H9 (cell line): ENCODE data around the gene FRMD4B. TPM values are rescaled to one million over a fixed set of nuclear protein-coding genes. Genes with fewer than 3 reads are reported as not detected.

Source experiments
- DNase-seq: peaks from one replicate; pipeline ENCODE4 v3.0.0-alpha.2; 2017
- H2AFZ ChIP-seq: one replicate; pipeline ENCODE4 v1.6.1; 2013; ENCODE audit warnings: mild to moderate bottlenecking, low read length, control low read depth, moderate library complexity
- H2AK5ac ChIP-seq: 2 replicates; pipeline ENCODE4 v1.6.1; 2013; ENCODE audit warnings: low read length, control low read depth, mixed read lengths; ENCODE audit not compliant: insufficient read length
- H2BK120ac ChIP-seq: one replicate; pipeline ENCODE4 v1.6.1; 2013; ENCODE audit warnings: low read depth, mild to moderate bottlenecking, low read length, control low read depth, inconsistent platforms; ENCODE audit not compliant: poor library complexity, severe bottlenecking
- H2BK12ac ChIP-seq: 2 replicates; pipeline ENCODE4 v1.6.1; 2013; ENCODE audit warnings: low read length, control low read depth, mixed read lengths, low read depth; ENCODE audit not compliant: insufficient read length
- H2BK15ac ChIP-seq: 2 replicates; pipeline ENCODE4 v1.6.1; 2013; ENCODE audit warnings: low read depth, low read length, control low read depth
- H2BK20ac ChIP-seq: one replicate; pipeline ENCODE4 v1.6.1; 2013; ENCODE audit warnings: low read depth, mild to moderate bottlenecking, low read length, control low read depth, inconsistent platforms; ENCODE audit not compliant: poor library complexity, severe bottlenecking
- H2BK5ac ChIP-seq: 2 replicates; pipeline ENCODE4 v1.6.1; 2013; ENCODE audit warnings: low read length, control low read depth, mixed read lengths; ENCODE audit not compliant: insufficient read length
- H3K14ac ChIP-seq: 2 replicates; pipeline ENCODE4 v1.6.1; 2013; ENCODE audit warnings: low read length, control low read depth; ENCODE audit not compliant: insufficient read depth
- H3K18ac ChIP-seq: 2 replicates; pipeline ENCODE4 v1.6.1; 2013; ENCODE audit warnings: low read depth, mild to moderate bottlenecking, mixed read lengths, low read length, control low read depth; ENCODE audit not compliant: insufficient read length
- H3K23ac ChIP-seq: 2 replicates; pipeline ENCODE4 v1.6.1; 2013; ENCODE audit warnings: low read length, control low read depth, mixed read lengths, low read depth; ENCODE audit not compliant: insufficient read length
- H3K23me2 ChIP-seq: 2 replicates; pipeline ENCODE4 v1.6.1; 2013; ENCODE audit warnings: low read depth, mild to moderate bottlenecking, mixed read lengths, low read length, control low read depth; ENCODE audit not compliant: insufficient read length, poor library complexity, severe bottlenecking
- H3K27ac ChIP-seq: 2 replicates; pipeline ENCODE4 v1.5.1; 2013; ENCODE audit warnings: low read length, control low read depth, mixed read lengths, low read depth; ENCODE audit not compliant: insufficient read length
- H3K27me3 ChIP-seq: 2 replicates; pipeline ENCODE4 v1.6.1; 2013; ENCODE audit warnings: low read length, control low read depth, inconsistent platforms; ENCODE audit not compliant: insufficient read depth
- H3K4ac ChIP-seq: 2 replicates; pipeline ENCODE4 v1.6.1; 2013; ENCODE audit warnings: low read depth, mild to moderate bottlenecking, control low read depth, inconsistent platforms, low read length, moderate library complexity
- H3K4me1 ChIP-seq: 2 replicates; pipeline ENCODE4 v1.6.1; 2013; ENCODE audit warnings: low read length, control low read depth, inconsistent platforms; ENCODE audit not compliant: insufficient read depth
- H3K4me2 ChIP-seq: 2 replicates; pipeline ENCODE4 v1.6.1; 2013; ENCODE audit warnings: low read length, control low read depth, mixed read lengths; ENCODE audit not compliant: insufficient read length, insufficient read depth
- H3K56ac ChIP-seq: 2 replicates; pipeline ENCODE4 v1.6.1; 2013; ENCODE audit warnings: low read depth, mild to moderate bottlenecking, mixed read lengths, low read length, control low read depth; ENCODE audit not compliant: insufficient read length
- H3K79me1 ChIP-seq: 2 replicates; pipeline ENCODE4 v1.6.1; 2013; ENCODE audit warnings: low read depth, mild to moderate bottlenecking, moderate library complexity, low read length, control low read depth, inconsistent platforms; ENCODE audit not compliant: insufficient read depth, poor library complexity, severe bottlenecking
- H3K79me2 ChIP-seq: 2 replicates; pipeline ENCODE4 v1.6.1; 2013; ENCODE audit warnings: low read length, control low read depth, inconsistent platforms; ENCODE audit not compliant: insufficient read depth
- H3K9ac ChIP-seq: 2 replicates; pipeline ENCODE4 v1.6.1; 2013; ENCODE audit warnings: low read length, control low read depth, mixed read lengths; ENCODE audit not compliant: insufficient read length; ENCODE audit errors: extremely low read depth
- H3K9me3 ChIP-seq: one replicate; pipeline ENCODE4 v1.6.1; 2013; ENCODE audit warnings: low read depth, low read length, inconsistent platforms; ENCODE audit not compliant: control insufficient read depth
- H3T11ph ChIP-seq: one replicate; pipeline ENCODE4 v1.6.1; 2013; ENCODE audit warnings: mild to moderate bottlenecking, low read length, control low read depth, inconsistent platforms
- H4K20me1 ChIP-seq: one replicate; pipeline ENCODE4 v1.6.1; 2013; ENCODE audit not compliant: control insufficient read depth, insufficient read length, insufficient read depth
- H4K5ac ChIP-seq: 2 replicates; pipeline ENCODE4 v1.6.1; 2013; ENCODE audit warnings: low read depth, mild to moderate bottlenecking, mixed read lengths, low read length, control low read depth; ENCODE audit not compliant: insufficient read length
- H4K8ac ChIP-seq: replicated peaks from 2 replicates; pipeline ENCODE4 v1.6.1; 2013; ENCODE audit warnings: low read length, control low read depth, mixed read lengths, low read depth; ENCODE audit not compliant: insufficient read length
- H4K91ac ChIP-seq: 2 replicates; pipeline ENCODE4 v1.6.1; 2013; ENCODE audit warnings: low read depth, mild to moderate bottlenecking, moderate library complexity, mixed read lengths, low read length, control low read depth; ENCODE audit not compliant: insufficient read length
- H3K27ac Mint-ChIP-seq, 3 experiments: 2 replicates in 2 of 3; 3 replicates in 1 of 3; pipeline ENCODE4 v1.8.0; 2020 to 2021; ENCODE audit warnings: mixed read lengths in 3 of 3, mild to moderate bottlenecking in 1 of 3, moderate library complexity in 1 of 3
- H3K27me3 Mint-ChIP-seq: 2 replicates; pipeline ENCODE4 v1.8.0; 2021; ENCODE audit warnings: low read depth, mild to moderate bottlenecking, moderate library complexity, mixed read lengths
- H3K36me3 Mint-ChIP-seq, 3 experiments: 2 replicates in 2 of 3; 3 replicates in 1 of 3; pipeline ENCODE4 v1.8.0; 2020 to 2021; ENCODE audit warnings: low read depth in 3 of 3, mixed read lengths in 3 of 3; ENCODE audit not compliant: insufficient read depth in 1 of 3
- H3K4me1 Mint-ChIP-seq, 2 experiments: 2 replicates each; pipeline ENCODE4 v1.8.0; 2020; ENCODE audit warnings: mixed read lengths in 2 of 2
- H3K4me3 Mint-ChIP-seq, 2 experiments: 2 replicates in 1 of 2; 3 replicates in 1 of 2; pipeline ENCODE4 v1.8.0; 2020 to 2021; ENCODE audit warnings: mild to moderate bottlenecking in 2 of 2, mixed read lengths in 2 of 2, moderate library complexity in 1 of 2
- H3K9me3 Mint-ChIP-seq, 2 experiments: 2 replicates in 1 of 2; 3 replicates in 1 of 2; pipeline ENCODE4 v1.8.0; 2020; ENCODE audit warnings: mild to moderate bottlenecking in 2 of 2, mixed read lengths in 2 of 2, moderate library complexity in 1 of 2
- WGBS: extraction: QIAGEN DNeasy Blood & Tissue Kit; methylation state at CpG from one replicate; pipeline ENCODE4 v1.1.7; 2013; ENCODE audit warnings: missing lambda C conversion rate, low lambda C conversion rate, mixed read lengths; ENCODE audit not compliant: insufficient read length; ENCODE audit errors: extremely low coverage; 5-methylcytosine and 5-hydroxymethylcytosine counted together
- total RNA-seq: library from RNA; stranded (reverse); gene quantifications from 2 replicates; pipeline ENCODE4 v1.2.1, GENCODE V29; 2021
- TF ChIP-seq, protein P1 (sequence below): fragments of 200-600 bp; sonication (generic); conservative IDR thresholded peaks from 3 replicates; pipeline ENCODE4 v1.8.0; 2021; ENCODE audit warnings: antibody characterized with exemption, mild to moderate bottlenecking

Gene FRMD4B
- total RNA-seq, 1 experiment from 2014 or later = 3.4 TPM

DNA sequence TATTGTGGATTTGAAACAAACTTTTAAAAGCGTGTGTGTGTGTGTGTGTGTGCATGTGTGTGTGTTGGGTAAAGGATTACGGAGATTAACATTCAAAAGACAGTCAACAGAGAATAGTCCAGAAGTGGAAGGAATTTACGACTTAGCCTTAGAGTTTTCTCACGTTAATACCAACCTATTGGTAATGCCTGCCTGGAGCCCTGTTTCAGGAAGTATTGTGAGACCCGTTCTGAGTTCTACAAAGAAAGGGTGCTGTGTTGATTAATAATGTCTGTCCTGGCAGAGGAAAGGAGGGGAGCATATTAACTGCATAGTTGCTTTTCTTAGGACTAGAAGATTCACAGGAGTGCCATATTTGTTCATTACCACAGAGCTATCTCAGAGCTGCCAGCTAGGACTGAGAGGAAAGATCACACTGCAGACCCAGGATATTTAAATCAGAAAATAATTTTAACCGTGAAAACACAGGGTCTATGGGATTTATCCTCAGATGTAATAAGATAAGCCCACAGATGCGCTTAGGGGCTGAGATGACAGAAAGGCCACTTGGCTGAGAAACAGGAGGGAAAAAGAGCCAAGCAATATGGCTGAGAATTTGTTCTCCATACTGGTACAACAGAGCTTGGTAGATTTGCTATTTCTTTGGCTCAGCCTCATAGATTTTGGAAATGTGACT, 40.5 kb upstream of the FRMD4B start:
- H4K8ac ChIP-seq = no peak overlapping the region
- H3K79me2 ChIP-seq = no peaks in the 10 kb centered on the region
- no peak overlapping the region for H2BK15ac ChIP-seq

More for the DNA sequence above, 40.5 kb upstream of the FRMD4B start:
- Histone ChIP-seq H3K56ac (no peak overlapping the region), H3K27ac (no peak overlapping the region), H4K91ac (no peak overlapping the region), H2AK5ac (no peak overlapping the region), H2BK120ac (no peak overlapping the region), H3K79me1 (no peaks in the 10 kb centered on the region), H3K9ac (no peak overlapping the region), H3K4me2 (no peak overlapping the region), H3K14ac (no peak overlapping the region), H3K4ac (no peak overlapping the region), H4K5ac (no peak overlapping the region), H3T11ph (no peak overlapping the region), H3K23me2 (no peaks in the 10 kb centered on the region), H2BK5ac (no peak overlapping the region), H3K27me3 (no peaks in the 10 kb centered on the region), H2AFZ (no peak overlapping the region), H4K20me1 (no peaks in the 10 kb centered on the region), H2BK12ac (no peak overlapping the region), H3K23ac (no peak overlapping the region), H3K4me1 (no peaks in the 10 kb centered on the region), H3K18ac (no peak overlapping the region), H3K9me3 (no peaks in the 10 kb centered on the region), H2BK20ac (no peak overlapping the region)
- H3K27ac Mint-ChIP-seq = no peak overlapping the region
- no peaks in the 10 kb centered on the region for H3K36me3 Mint-ChIP-seq
- H3K4me1 Mint-ChIP-seq = peaks cover 6 to 8% of the 10 kb centered on the region in 2 experiments; a peak in 3 of 4 replicates
- no peak for DNase-seq
- no peaks in the 10 kb centered on the region for H3K9me3 Mint-ChIP-seq
- H3K4me3 Mint-ChIP-seq = no peak overlapping the region
- WGBS = no CpG with 5 or more reads among the region's 7 CpGs
- TF ChIP-seq, protein P1, sequence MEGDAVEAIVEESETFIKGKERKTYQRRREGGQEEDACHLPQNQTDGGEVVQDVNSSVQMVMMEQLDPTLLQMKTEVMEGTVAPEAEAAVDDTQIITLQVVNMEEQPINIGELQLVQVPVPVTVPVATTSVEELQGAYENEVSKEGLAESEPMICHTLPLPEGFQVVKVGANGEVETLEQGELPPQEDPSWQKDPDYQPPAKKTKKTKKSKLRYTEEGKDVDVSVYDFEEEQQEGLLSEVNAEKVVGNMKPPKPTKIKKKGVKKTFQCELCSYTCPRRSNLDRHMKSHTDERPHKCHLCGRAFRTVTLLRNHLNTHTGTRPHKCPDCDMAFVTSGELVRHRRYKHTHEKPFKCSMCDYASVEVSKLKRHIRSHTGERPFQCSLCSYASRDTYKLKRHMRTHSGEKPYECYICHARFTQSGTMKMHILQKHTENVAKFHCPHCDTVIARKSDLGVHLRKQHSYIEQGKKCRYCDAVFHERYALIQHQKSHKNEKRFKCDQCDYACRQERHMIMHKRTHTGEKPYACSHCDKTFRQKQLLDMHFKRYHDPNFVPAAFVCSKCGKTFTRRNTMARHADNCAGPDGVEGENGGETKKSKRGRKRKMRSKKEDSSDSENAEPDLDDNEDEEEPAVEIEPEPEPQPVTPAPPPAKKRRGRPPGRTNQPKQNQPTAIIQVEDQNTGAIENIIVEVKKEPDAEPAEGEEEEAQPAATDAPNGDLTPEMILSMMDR = no peak
- H3K27me3 Mint-ChIP-seq = no peaks in the 10 kb centered on the region
